Neuronal stem cell (in vitro differentiated cells): ENCODE measurements around the gene MFAP2.

Source experiments
- DNase-seq: peaks from one replicate; pipeline ENCODE4 v3.0.0-alpha.2; 2013; ENCODE audit warnings: low spot score
- H2AFZ ChIP-seq: one replicate; pipeline ENCODE4 v1.6.1; 2013; ENCODE audit warnings: mild to moderate bottlenecking, low read length, inconsistent platforms
- H2AK5ac ChIP-seq: 2 replicates; pipeline ENCODE4 v1.6.1; 2013; ENCODE audit warnings: low read depth, mild to moderate bottlenecking, inconsistent platforms, low read length, moderate library complexity, mixed read lengths
- H2BK120ac ChIP-seq: 2 replicates; pipeline ENCODE4 v1.6.1; 2013; ENCODE audit warnings: low read depth, mild to moderate bottlenecking, inconsistent platforms, low read length, moderate library complexity, mixed read lengths
- H2BK12ac ChIP-seq: one replicate; pipeline ENCODE4 v1.6.1; 2013; ENCODE audit warnings: low read length, inconsistent platforms
- H2BK15ac ChIP-seq: 2 replicates; pipeline ENCODE4 v1.6.1; 2013; ENCODE audit warnings: mild to moderate bottlenecking, low read length, inconsistent platforms, mixed read lengths
- H2BK5ac ChIP-seq: one replicate; pipeline ENCODE4 v1.6.1; 2013; ENCODE audit warnings: inconsistent platforms, mild to moderate bottlenecking, low read length, moderate library complexity
- H3K14ac ChIP-seq: one replicate; pipeline ENCODE4 v1.6.1; 2013; ENCODE audit warnings: low read length, inconsistent platforms
- H3K18ac ChIP-seq: 2 replicates; pipeline ENCODE4 v1.6.1; 2013; ENCODE audit warnings: low read length, inconsistent platforms
- H3K23ac ChIP-seq: 2 replicates; pipeline ENCODE4 v1.6.1; 2013; ENCODE audit warnings: low read depth, mild to moderate bottlenecking, mixed read lengths, low read length, inconsistent platforms; ENCODE audit not compliant: poor library complexity
- H3K27ac ChIP-seq: replicated peaks from 3 replicates; pipeline ENCODE4 v1.5.1; 2013; ENCODE audit warnings: low read length, inconsistent platforms
- H3K27me3 ChIP-seq, 3 experiments: 2 replicates each; pipeline ENCODE4 v1.6.1; 2013; ENCODE audit warnings: low read length in 3 of 3, mild to moderate bottlenecking in 2 of 3, inconsistent platforms in 1 of 3, low read depth in 1 of 3, mixed read lengths in 1 of 3, moderate library complexity in 1 of 3; ENCODE audit not compliant: control insufficient read depth in 3 of 3, insufficient read depth in 3 of 3
- H3K36me3 ChIP-seq, 2 donors: replicated peaks in 1 of 2; 2 replicates each; pipeline ENCODE4 v1.6.1; 2013; ENCODE audit warnings: low read length in 2 of 2; ENCODE audit not compliant: control insufficient read depth in 2 of 2, insufficient read depth in 2 of 2
- H3K4ac ChIP-seq: 2 replicates; pipeline ENCODE4 v1.6.1; 2013; ENCODE audit warnings: inconsistent platforms, mild to moderate bottlenecking, low read length, moderate library complexity
- H3K4me1 ChIP-seq, 2 donors: 1 replicate in 1 of 2; 2 replicates in 1 of 2; pipeline ENCODE4 v1.6.1; 2013; ENCODE audit warnings: low read length in 2 of 2, low read depth in 1 of 2; ENCODE audit not compliant: control insufficient read depth in 2 of 2, insufficient read depth in 1 of 2
- H3K4me2 ChIP-seq: one replicate; pipeline ENCODE4 v1.6.1; 2013; ENCODE audit warnings: mild to moderate bottlenecking, low read length, inconsistent platforms; ENCODE audit not compliant: insufficient read depth, poor library complexity, severe bottlenecking
- H3K4me3 ChIP-seq, 2 donors: 2 replicates each; pipeline ENCODE4 v1.5.1; 2013; ENCODE audit warnings: low read length in 2 of 2, mild to moderate bottlenecking in 2 of 2, inconsistent platforms in 1 of 2, moderate library complexity in 1 of 2
- H3K79me1 ChIP-seq: one replicate; pipeline ENCODE4 v1.6.1; 2013; ENCODE audit warnings: low read depth, mild to moderate bottlenecking, inconsistent platforms, low read length, moderate library complexity
- H3K9ac ChIP-seq: one replicate; pipeline ENCODE4 v1.6.1; 2013; ENCODE audit warnings: mild to moderate bottlenecking, low read depth, low read length, inconsistent platforms; ENCODE audit not compliant: poor library complexity
- H3K9me3 ChIP-seq, 2 donors: replicated peaks in 1 of 2; 2 replicates each; pipeline versions ENCODE3 to v1.6.1; 2013; ENCODE audit warnings: low read length in 2 of 2, mild to moderate bottlenecking in 2 of 2, inconsistent platforms in 1 of 2, low read depth in 1 of 2, mixed read lengths in 1 of 2, moderate library complexity in 1 of 2; ENCODE audit not compliant: control insufficient read depth in 2 of 2, insufficient read depth in 1 of 2
- H4K8ac ChIP-seq: one replicate; pipeline ENCODE4 v1.6.1; 2013; ENCODE audit warnings: low read depth, mild to moderate bottlenecking, inconsistent platforms, low read length, moderate library complexity
- H4K91ac ChIP-seq: one replicate; pipeline ENCODE4 v1.6.1; 2013; ENCODE audit warnings: low read length, low read depth, mild to moderate bottlenecking, inconsistent platforms; ENCODE audit not compliant: poor library complexity
- WGBS, 2 donors: extraction: QIAGEN DNeasy Blood & Tissue Kit; methylation state at CpG; one replicate each; pipeline ENCODE4 v1.1.7; 2013; ENCODE audit warnings: missing lambda C conversion rate in 2 of 2, mixed read lengths in 1 of 2; ENCODE audit not compliant: insufficient read length in 2 of 2, insufficient replicate concordance in 1 of 2; ENCODE audit errors: extremely low coverage in 2 of 2; 5-methylcytosine and 5-hydroxymethylcytosine counted together

The MFAP2 gene

GRCh38 chr1:16991571-16991970, 11.2 kb upstream of the MFAP2 start:
- H2BK12ac ChIP-seq, result no peak overlapping the region
- H3K27me3 ChIP-seq, result no peaks in the 10 kb centered on the region
- no CpG with 5 or more reads among the region's 12 CpGs for WGBS, 2 donors

GRCh38 chr1:16989676-16990391, 9.4 kb upstream of the MFAP2 start:
- no peak overlapping the region for H2BK15ac ChIP-seq
- H3K9me3 ChIP-seq, result no peaks in the 10 kb centered on the region
- no peak overlapping the region for H3K27ac ChIP-seq
- H3K23ac ChIP-seq, result peak overlapping the region; percentile 43
- no CpG with 5 or more reads among the region's 22 CpGs for WGBS, 2 donors
- no peaks in the 10 kb centered on the region for H3K4me1 ChIP-seq
- peaks cover 14 to 19% of the 10 kb centered on the region in 2 donors for H3K36me3 ChIP-seq
- H2BK120ac ChIP-seq, result no peak overlapping the region
- no peak for DNase-seq
- H3K14ac ChIP-seq, result no peak overlapping the region
- H3K4me2 ChIP-seq, result no peak overlapping the region
- H3K4ac ChIP-seq, result no peak overlapping the region
- H4K91ac ChIP-seq, result no peak overlapping the region
- H3K18ac ChIP-seq, result peak overlapping the region; percentile 57
- H2BK5ac ChIP-seq, result no peak overlapping the region
- H3K9ac ChIP-seq, result peak overlapping the region; percentile 21
- H3K79me1 ChIP-seq, result peaks cover 3% of the 10 kb centered on the region
- H2BK12ac ChIP-seq, result no peak overlapping the region
- no peak overlapping the region for H2AK5ac ChIP-seq
- no peak overlapping the region for H3K4me3 ChIP-seq
- H2AFZ ChIP-seq, result no peak overlapping the region
- no peaks in the 10 kb centered on the region for H3K27me3 ChIP-seq
- no peak overlapping the region for H4K8ac ChIP-seq

More at GRCh38 chr1:16991571-16991970, 11.2 kb upstream of the MFAP2 start:
- Histone ChIP-seq H3K4me1 (no peaks in the 10 kb centered on the region), H4K8ac (no peak overlapping the region), H3K9me3 (no peaks in the 10 kb centered on the region), H2BK5ac (no peak overlapping the region), H3K23ac (peak overlapping the region; percentile 0), H4K91ac (no peak overlapping the region), H3K18ac (no peak overlapping the region), H3K9ac (peak overlapping the region; percentile 66), H3K4me3 (peak overlapping the region in 1 of 2 donors; percentile 60), H2AFZ (no peak overlapping the region), H2BK120ac (no peak overlapping the region), H2AK5ac (no peak overlapping the region), H3K14ac (no peak overlapping the region), H3K79me1 (peaks cover 2% of the 10 kb centered on the region), H3K4ac (no peak overlapping the region), H3K36me3 (peaks cover 15 to 19% of the 10 kb centered on the region in 2 donors), H2BK15ac (no peak overlapping the region), H3K4me2 (no peak overlapping the region), H3K27ac (no peak overlapping the region)
- no peak for DNase-seq

GRCh38 chr1:16988210-16988609, 7.8 kb upstream of the MFAP2 start:
- Histone ChIP-seq H3K4me1 (peaks cover 4 to 6% of the 10 kb centered on the region in 2 donors), H3K27ac (no peak overlapping the region), H3K36me3 (peaks cover 14 to 19% of the 10 kb centered on the region in 2 donors), H2BK120ac (no peak overlapping the region), H3K4me3 (peak overlapping the region in 1 of 2 donors; percentile 33), H3K9me3 (no peaks in the 10 kb centered on the region), H3K4me2 (no peak overlapping the region), H3K14ac (no peak overlapping the region), H3K9ac (no peak overlapping the region), H4K8ac (no peak overlapping the region), H2BK15ac (no peak overlapping the region), H3K4ac (no peak overlapping the region), H2AK5ac (no peak overlapping the region), H3K79me1 (peaks cover 3% of the 10 kb centered on the region), H2BK5ac (peak overlapping the region; percentile 94), H2AFZ (no peak overlapping the region), H3K27me3 (no peaks in the 10 kb centered on the region), H2BK12ac (no peak overlapping the region), H3K18ac (no peak overlapping the region), H3K23ac (peak overlapping the region; percentile 91), H4K91ac (no peak overlapping the region)
- WGBS, 2 donors, result no CpG with 5 or more reads among the region's 13 CpGs
- DNase-seq, result no peak

- H3K9ac ChIP-seq, result peak overlapping the region; percentile 44
- no peak overlapping the region for H4K8ac ChIP-seq
- no peak overlapping the region for H2BK12ac ChIP-seq
- H3K27me3 ChIP-seq, result no peaks in the 10 kb centered on the region
- H3K4me2 ChIP-seq, result no peak overlapping the region
- H3K14ac ChIP-seq, result no peak overlapping the region
- peaks cover 3% of the 10 kb centered on the region for H3K79me1 ChIP-seq
- no peak overlapping the region for H2BK120ac ChIP-seq
- peak overlapping the region; percentile 53 for H4K91ac ChIP-seq
- peak overlapping the region; percentile 25 for H3K23ac ChIP-seq
- H3K27ac ChIP-seq, result no peak overlapping the region
- peak overlapping the region; percentile 94 for H2BK5ac ChIP-seq
- DNase-seq, result no peak
- H2AFZ ChIP-seq, result no peak overlapping the region
- peak overlapping the region; percentile 80 for H3K18ac ChIP-seq
- H3K36me3 ChIP-seq, result peaks cover 13 to 19% of the 10 kb centered on the region in 2 donors
- no peaks in the 10 kb centered on the region for H3K9me3 ChIP-seq
- peaks cover 9 to 10% of the 10 kb centered on the region in 2 donors for H3K4me1 ChIP-seq
- H2AK5ac ChIP-seq, result peak overlapping the region; percentile 89
- no peak overlapping the region for H3K4me3 ChIP-seq
- no CpG with 5 or more reads among the region's 16 CpGs for WGBS, 2 donors
- no peak overlapping the region for H2BK15ac ChIP-seq
- no peak overlapping the region for H3K4ac ChIP-seq
Measured at GRCh38 chr1:16986962-16987361, 6.5 kb upstream of the MFAP2 start.
